Stimulated activated CD8-positive, alpha-beta memory T cell treated with anti-CD3 and anti-CD28 coated beads, Interleukin-7, amount 100 ng/mL, for 24 hours (primary cell): ENCODE measurements around the gene CD19.

Experiments
- DNase-seq: peaks from one replicate; pipeline ENCODE4 v3.0.0-alpha.2; 2020; ENCODE audit warnings: low read depth

Gene CD19

GRCh38 chr16:28982418-28982817 is 50.6 kb downstream of the CD19 start:
- no peak for DNase-seq

- no peak for DNase-seq
Observed at GRCh38 chr16:28982949-28983348, 51.2 kb downstream of the CD19 start.

- DNase-seq, result no peak
Observed at GRCh38 chr16:28983644-28984043, 51.9 kb downstream of the CD19 start.

- no peak for DNase-seq
Observed at GRCh38 chr16:28984091-28984490, 52.3 kb downstream of the CD19 start.

GRCh38 chr16:28984619-28985135 is 52.9 kb downstream of the CD19 start, which contains the start of gene LAT:
Gene LAT (plus strand): TSS chr16:28985052. CDS start chr16:28985418, 366 bp downstream.
- DNase-seq, result peak; percentile 54

- no peak for DNase-seq
Observed at GRCh38 chr16:28985211-28986041, 53.7 kb downstream of the CD19 start.

GRCh38 chr16:28986046-28986445 is 54.3 kb downstream of the CD19 start:
- no peak for DNase-seq

GRCh38 chr16:28986492-28986891 is 54.7 kb downstream of the CD19 start:
- no peak for DNase-seq

- DNase-seq, result no peak
Observed at GRCh38 chr16:28987170-28987853, 55.5 kb downstream of the CD19 start.
